Keratinocyte (primary cell): ENCODE data around the gene OSTF1. TPM values are rescaled to one million over a fixed set of nuclear protein-coding genes. Genes with fewer than 3 reads are reported as not detected.

Experiments used
- DNase-seq: peaks from one replicate; pipeline ENCODE4 v3.0.0-alpha.2; 2011; ENCODE audit warnings: low read depth, missing footprints, low spot score
- FAIRE-seq: peaks from 2 replicates; lab custom pipeline; 2011; peaks lifted over from hg19 to GRCh38; lab: Jason Lieb, UNC
- H2AFZ ChIP-seq: 2 replicates; pipeline ENCODE4 v1.6.0; 2012; ENCODE audit warnings: low read length, control low read depth, inconsistent platforms; ENCODE audit not compliant: control insufficient read depth
- H3K27ac ChIP-seq: 2 replicates; pipeline ENCODE4 v1.5.1; 2011; ENCODE audit warnings: low read length; ENCODE audit not compliant: control insufficient read depth, insufficient read depth
- H3K27me3 ChIP-seq: 3 replicates; pipeline ENCODE4 v1.6.0; 2011; ENCODE audit warnings: low read length; ENCODE audit not compliant: control insufficient read depth, insufficient read depth; ENCODE audit errors: extremely low read depth
- H3K36me3 ChIP-seq, 2 experiments: 2 replicates in 1 of 2; 3 replicates in 1 of 2; pipeline ENCODE4 v1.5.1; 2011; ENCODE audit warnings: low read length in 2 of 2, mild to moderate bottlenecking in 1 of 2; ENCODE audit not compliant: control insufficient read depth in 2 of 2, insufficient read depth in 2 of 2; ENCODE audit errors: extremely low read depth in 1 of 2
- H3K4me1 ChIP-seq: 3 replicates; pipeline ENCODE4 v1.5.1; 2011; ENCODE audit warnings: low read length; ENCODE audit not compliant: control insufficient read depth, insufficient read depth; ENCODE audit errors: extremely low read depth
- H3K4me2 ChIP-seq: 3 replicates; pipeline ENCODE4 v1.6.0; 2011; ENCODE audit warnings: low read depth, low read length; ENCODE audit not compliant: control insufficient read depth, insufficient read depth; ENCODE audit errors: extremely low read depth
- H3K4me3 ChIP-seq, 3 experiments: fragments of 200-600 bp in 1 of 3; sonication (generic) in 1 of 3; 2 replicates in 2 of 3; 3 replicates in 1 of 3; pipeline ENCODE4 v1.5.1; 2011 to 2016; ENCODE audit warnings: low read length in 3 of 3, mild to moderate bottlenecking in 3 of 3, control low read depth in 2 of 3, inconsistent platforms in 1 of 3, low read depth in 1 of 3, mixed read lengths in 1 of 3, mixed run types in 1 of 3, moderate library complexity in 1 of 3; ENCODE audit not compliant: control insufficient read depth in 2 of 3, insufficient read depth in 2 of 3; ENCODE audit errors: extremely low read depth in 1 of 3
- H3K79me2 ChIP-seq: 2 replicates; pipeline ENCODE4 v1.6.0; 2012; ENCODE audit warnings: low read length; ENCODE audit not compliant: control insufficient read depth, insufficient read depth
- H3K9ac ChIP-seq: 3 replicates; pipeline ENCODE4 v1.6.0; 2011; ENCODE audit warnings: low read length; ENCODE audit not compliant: control insufficient read depth, insufficient read depth; ENCODE audit errors: extremely low read depth
- H3K9me1 ChIP-seq: 3 replicates; pipeline ENCODE4 v1.6.0; 2011; ENCODE audit warnings: low read length; ENCODE audit not compliant: control insufficient read depth, insufficient read depth; ENCODE audit errors: extremely low read depth
- H3K9me3 ChIP-seq: 2 replicates; pipeline ENCODE4 v1.5.1; 2012; ENCODE audit warnings: low read depth, low read length; ENCODE audit not compliant: control insufficient read depth
- H4K20me1 ChIP-seq: 3 replicates; pipeline ENCODE4 v1.6.0; 2011; ENCODE audit warnings: low read length; ENCODE audit not compliant: control insufficient read depth, insufficient read depth; ENCODE audit errors: extremely low read depth
- EZH2 ChIP-seq: IDR thresholded peaks from one replicate; pipeline ENCODE4 v1.6.1; 2012; ENCODE audit warnings: inconsistent platforms, mild to moderate bottlenecking, low read length, moderate library complexity
- dilution Hi-C: fragments of 300-500 bp; cut with MboI; formaldehyde crosslinking; loops from one replicate; pipeline ENCODE4 v1.7.0; 2020; ENCODE audit warnings: low sequenced_read_pairs; ENCODE audit not compliant: extremely low pct_ligation_motif_present
- polyA plus RNA-seq, 5 experiments: library from polyadenylated mRNA; depleted of rRNA in 3 of 5; stranded (reverse) in 3 of 5; stranded (forward) in 1 of 5; unstranded in 1 of 5; fragments of >200 nt; gene quantifications; 1 replicate in 1 of 5; 2 replicates in 3 of 5; 3 replicates in 1 of 5; pipeline versions ENCODE4 v1.2.1 to v1.2.3, GENCODE V29; 2011 to 2012; ENCODE audit warnings: missing spikeins in 2 of 5, low read depth in 1 of 5, low replicate concordance in 1 of 5
- TF ChIP-seq, protein P1 (sequence below), 3 experiments: IDR thresholded peaks in 1 of 3; conservative IDR thresholded peaks in 1 of 3; optimal IDR thresholded peaks in 1 of 3; 2 replicates in 2 of 3; 3 replicates in 1 of 3; pipeline versions ENCODE3 to v1.5.1; 2011; ENCODE audit warnings: low read length in 3 of 3, mild to moderate bottlenecking in 3 of 3, moderate library complexity in 2 of 3, control low read depth in 1 of 3, inconsistent platforms in 1 of 3; ENCODE audit not compliant: insufficient read depth in 2 of 3; ENCODE audit errors: extremely low read depth in 1 of 3

OSTF1 gene
- polyA plus RNA-seq, 1 donor (not counting 4 experiments of a cell fraction or from before 2014, with no cell fraction given), result 39.2 TPM

DNA sequence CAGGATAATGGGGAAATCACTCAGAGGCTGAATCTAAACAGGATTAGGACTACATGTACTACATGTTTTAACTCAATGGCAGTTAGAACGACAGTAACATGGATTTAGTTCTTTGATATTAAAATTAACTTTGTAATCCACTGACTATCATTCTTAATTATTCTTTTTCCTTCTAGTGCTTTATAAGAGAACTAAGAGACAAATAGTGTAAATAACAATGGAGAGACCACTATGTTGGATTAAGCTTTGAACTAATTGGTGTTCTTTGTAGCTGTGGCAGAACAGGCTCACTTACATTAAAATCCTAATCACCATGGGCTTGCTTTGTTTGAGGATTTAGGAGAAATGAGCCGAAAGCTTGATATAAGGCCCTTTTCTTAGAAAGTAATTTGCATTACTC, 19.1 kb upstream of the OSTF1 start:
- no peaks in the 10 kb centered on the region for H3K9me1 ChIP-seq
- H3K4me3 ChIP-seq, result no peak overlapping the region
- DNase-seq (no peak), FAIRE-seq (no peak)
- no peaks in the 10 kb centered on the region for H3K79me2 ChIP-seq
- dilution Hi-C loops, result no loop called here
- H3K27ac ChIP-seq, result no peak overlapping the region
- no peaks in the 10 kb centered on the region for H3K27me3 ChIP-seq
- H3K4me1 ChIP-seq, result peaks cover 21% of the 10 kb centered on the region
- no peak overlapping the region for H3K9ac ChIP-seq
- H3K4me2 ChIP-seq, result no peak overlapping the region
- H3K36me3 ChIP-seq, result peaks cover 2 to 5% of the 10 kb centered on the region in 2 experiments
- no peaks in the 10 kb centered on the region for H4K20me1 ChIP-seq
- H2AFZ ChIP-seq, result no peak overlapping the region
- no peak for TF ChIP-seq EZH2
- TF ChIP-seq, protein P1, sequence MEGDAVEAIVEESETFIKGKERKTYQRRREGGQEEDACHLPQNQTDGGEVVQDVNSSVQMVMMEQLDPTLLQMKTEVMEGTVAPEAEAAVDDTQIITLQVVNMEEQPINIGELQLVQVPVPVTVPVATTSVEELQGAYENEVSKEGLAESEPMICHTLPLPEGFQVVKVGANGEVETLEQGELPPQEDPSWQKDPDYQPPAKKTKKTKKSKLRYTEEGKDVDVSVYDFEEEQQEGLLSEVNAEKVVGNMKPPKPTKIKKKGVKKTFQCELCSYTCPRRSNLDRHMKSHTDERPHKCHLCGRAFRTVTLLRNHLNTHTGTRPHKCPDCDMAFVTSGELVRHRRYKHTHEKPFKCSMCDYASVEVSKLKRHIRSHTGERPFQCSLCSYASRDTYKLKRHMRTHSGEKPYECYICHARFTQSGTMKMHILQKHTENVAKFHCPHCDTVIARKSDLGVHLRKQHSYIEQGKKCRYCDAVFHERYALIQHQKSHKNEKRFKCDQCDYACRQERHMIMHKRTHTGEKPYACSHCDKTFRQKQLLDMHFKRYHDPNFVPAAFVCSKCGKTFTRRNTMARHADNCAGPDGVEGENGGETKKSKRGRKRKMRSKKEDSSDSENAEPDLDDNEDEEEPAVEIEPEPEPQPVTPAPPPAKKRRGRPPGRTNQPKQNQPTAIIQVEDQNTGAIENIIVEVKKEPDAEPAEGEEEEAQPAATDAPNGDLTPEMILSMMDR (optimal IDR thresholded peaks at IDR 0.05 in 1 of 3, IDR thresholded peaks at IDR 0.05 in 1 of 3, conservative IDR thresholded peaks at IDR 0.05 in 1 of 3; ENCODE audit: extremely low read depth in 1 of 3, insufficient read depth in 2 of 3, low read length in 3 of 3), result no peak
- H3K9me3 ChIP-seq, result no peaks in the 10 kb centered on the region

DNA sequence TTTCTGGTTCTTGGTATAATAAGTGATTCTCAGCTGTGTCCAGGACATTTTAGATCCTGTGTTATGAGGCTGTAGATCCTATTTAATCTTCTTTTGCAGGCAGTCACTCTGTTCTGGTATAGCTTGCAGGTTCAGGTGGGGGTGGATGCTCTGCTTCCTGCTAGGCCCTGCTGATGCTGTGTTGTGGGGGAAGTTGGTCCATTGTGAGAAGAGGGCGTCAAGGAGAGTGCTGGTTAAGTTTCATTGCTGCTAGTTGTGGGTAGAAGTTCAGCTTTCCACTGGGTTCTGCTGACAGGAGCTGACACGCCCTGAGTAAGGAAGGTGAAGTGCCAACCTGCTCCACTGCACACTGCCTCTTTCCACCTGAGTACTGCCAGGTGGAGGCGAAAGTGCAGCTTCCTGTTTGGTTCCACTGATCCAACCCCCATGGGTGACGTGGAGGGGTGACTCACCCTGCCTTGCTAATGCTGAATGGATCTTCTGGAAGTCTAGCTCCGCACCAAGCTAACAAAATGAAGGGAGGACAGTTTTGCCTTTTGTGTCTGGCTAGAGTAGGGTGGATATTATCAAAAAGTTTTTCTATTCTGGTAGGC, 16.7 kb upstream of the OSTF1 start:
- DNase-seq (peak; percentile 81), FAIRE-seq (peak; percentile 99)
- no peaks in the 10 kb centered on the region for H3K27me3 ChIP-seq
- peak overlapping the region; percentile 66 for H3K4me2 ChIP-seq
- H2AFZ ChIP-seq, result peak overlapping the region; percentile 92
- H3K4me3 ChIP-seq, result peak overlapping the region in 2 of 3 experiments; percentile 4 to 29
- H3K79me2 ChIP-seq, result no peaks in the 10 kb centered on the region
- H3K4me1 ChIP-seq, result peaks cover 16% of the 10 kb centered on the region
- H3K27ac ChIP-seq, result peak overlapping the region; percentile 69
- H4K20me1 ChIP-seq, result no peaks in the 10 kb centered on the region
- H3K9me1 ChIP-seq, result no peaks in the 10 kb centered on the region
- H3K9me3 ChIP-seq, result no peaks in the 10 kb centered on the region
- peak overlapping the region; percentile 2 for H3K9ac ChIP-seq
- H3K36me3 ChIP-seq, result peaks cover 2 to 9% of the 10 kb centered on the region in 2 experiments
- TF ChIP-seq EZH2, result no peak
- TF ChIP-seq, protein P1 (optimal IDR thresholded peaks at IDR 0.05 in 1 of 3, IDR thresholded peaks at IDR 0.05 in 1 of 3, conservative IDR thresholded peaks at IDR 0.05 in 1 of 3; ENCODE audit: extremely low read depth in 1 of 3, insufficient read depth in 2 of 3, low read length in 3 of 3), result peak in 2 of 3 experiments; percentile 15 to 46
- dilution Hi-C loops, result no loop called here
